ENCODE data around the gene KCNK18. TPM values are rescaled to one million over a fixed set of nuclear protein-coding genes. Genes with fewer than 3 reads are reported as not detected.

Gene KCNK18
- polyA plus RNA-seq, 5 donors: not detected

DNA sequence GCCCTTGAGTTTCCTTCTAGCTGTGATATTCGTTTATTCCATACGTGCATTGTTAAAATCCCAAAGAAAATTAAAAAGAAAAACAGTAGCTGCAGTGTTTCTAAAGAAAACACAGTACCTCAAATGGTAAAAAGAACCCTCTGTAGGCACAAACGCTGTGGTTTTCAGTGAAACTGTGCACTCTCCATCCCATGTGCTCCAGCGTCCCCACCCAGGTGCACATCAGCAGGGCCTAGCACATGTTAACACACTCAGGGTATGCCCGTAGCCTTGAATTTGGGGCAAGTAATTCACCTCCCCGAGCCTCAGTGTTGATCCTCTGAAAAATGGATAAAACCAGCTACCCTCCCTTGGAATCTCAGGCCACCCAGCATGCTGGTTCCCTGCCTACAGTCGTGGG, 53.1 kb downstream of the KCNK18 start:
- DNase-seq: no peak

GRCh38 chr10:117253908-117254307, 56.6 kb downstream of the KCNK18 start:
- DNase-seq: no peak

GRCh38 chr10:117254338-117254737, 57.0 kb downstream of the KCNK18 start:
- no peak for DNase-seq

DNA sequence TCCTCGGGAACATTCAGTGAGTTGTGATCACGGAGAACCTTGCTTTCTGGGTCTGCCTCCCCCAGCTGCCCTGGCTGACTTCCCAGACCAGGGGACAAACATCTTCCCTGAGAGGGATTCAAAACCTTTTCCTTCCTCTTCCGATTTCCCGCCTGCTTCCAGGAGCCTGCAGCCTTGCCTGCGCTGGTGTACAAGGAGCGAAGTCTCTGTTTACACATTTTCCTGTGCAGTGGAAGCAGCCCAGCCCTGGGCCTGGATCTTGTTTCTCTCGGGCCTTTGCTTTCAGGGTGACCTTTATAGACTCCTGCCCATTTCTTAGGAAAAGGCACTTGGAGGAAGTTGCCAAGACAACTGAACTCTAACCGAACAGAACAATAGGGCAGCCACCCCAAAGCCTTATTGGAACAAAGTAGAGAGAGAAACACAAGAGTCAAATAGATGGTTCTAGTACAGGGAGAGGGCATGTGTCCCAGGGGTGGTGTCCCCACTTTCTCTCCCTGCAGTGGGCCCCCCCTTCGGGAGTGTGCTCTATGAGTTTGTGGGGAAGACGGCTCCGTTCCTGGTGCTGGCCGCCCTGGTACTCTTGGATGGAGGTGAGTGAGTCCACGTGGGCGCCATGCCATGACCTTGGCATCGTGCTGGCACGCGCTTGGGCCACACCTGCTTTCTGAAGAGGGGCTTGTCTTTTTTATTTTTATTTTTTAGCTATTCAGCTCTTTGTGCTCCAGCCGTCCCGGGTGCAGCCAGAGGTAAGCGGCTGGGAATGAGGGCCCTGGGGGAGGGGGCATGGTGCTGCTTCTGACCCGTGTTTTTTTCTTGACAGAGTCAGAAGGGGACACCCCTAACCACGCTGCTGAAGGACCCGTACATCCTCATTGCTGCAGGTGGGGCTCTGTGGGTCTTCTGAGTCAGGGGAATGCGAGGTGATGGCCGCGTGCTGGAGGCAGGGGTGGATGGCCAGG, 57.8 kb downstream of the KCNK18 start:
- no peak for DNase-seq

- DNase-seq: no peak
Observed at GRCh38 chr10:117255835-117256460, 58.7 kb downstream of the KCNK18 start.

DNA sequence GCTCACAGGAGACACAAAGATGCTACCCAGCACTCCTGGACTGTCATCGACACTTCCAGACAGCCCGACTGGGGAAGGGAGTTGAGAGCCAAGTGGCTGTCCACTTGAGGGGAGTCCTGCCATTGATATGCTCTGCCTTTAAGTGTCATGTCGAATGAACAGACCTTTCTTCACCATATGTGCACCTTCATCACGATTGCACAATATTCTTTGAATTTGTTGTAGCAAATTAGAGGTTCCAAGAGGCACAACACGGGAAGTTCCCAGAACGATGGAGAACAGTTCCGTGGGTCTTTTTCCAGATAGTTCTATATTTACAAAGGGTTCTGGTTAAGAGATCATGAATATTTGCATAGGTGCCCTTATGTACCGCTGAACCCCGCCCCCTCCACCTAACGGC, 59.6 kb downstream of the KCNK18 start:
- DNase-seq: no peak

DNA sequence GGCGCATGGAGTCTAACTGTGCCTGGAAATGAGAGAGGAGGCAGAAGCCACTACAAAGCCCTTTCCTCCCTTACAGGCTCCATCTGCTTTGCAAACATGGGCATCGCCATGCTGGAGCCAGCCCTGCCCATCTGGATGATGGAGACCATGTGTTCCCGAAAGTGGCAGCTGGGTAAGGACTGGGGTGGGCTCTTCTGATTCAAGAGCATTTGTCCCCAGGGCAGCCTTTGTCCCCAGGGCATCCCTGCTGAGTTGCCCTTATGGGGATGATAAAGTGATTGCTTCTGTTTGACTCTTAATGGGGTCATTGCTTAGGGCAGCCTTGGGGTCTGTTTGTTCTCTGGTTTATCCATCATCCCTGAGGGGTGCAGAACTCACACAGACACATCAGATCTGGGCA, 60.4 kb downstream of the KCNK18 start:
- DNase-seq: no peak

DNA sequence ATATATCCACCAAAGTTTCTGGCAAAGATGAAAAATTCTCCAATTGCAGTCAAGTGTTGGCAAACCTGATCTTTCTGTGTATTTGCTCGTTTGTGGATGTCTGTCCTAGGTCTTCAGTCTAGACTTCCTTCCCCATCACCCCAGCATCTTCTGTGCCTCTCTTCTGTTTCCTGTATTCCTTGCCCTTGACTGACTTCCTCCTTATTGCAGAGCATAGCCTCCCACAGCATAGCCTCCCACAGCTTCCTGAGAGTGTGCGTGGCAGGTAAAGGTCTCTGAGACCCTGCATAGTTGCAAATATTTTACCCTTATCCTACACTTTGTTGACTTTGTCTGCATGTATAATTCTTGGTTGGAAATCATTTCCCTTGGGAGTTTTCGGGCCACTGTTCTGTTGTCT, 62.0 kb downstream of the KCNK18 start:
- no peak for DNase-seq

Other genes starting within 250 kb of the KCNK18 start
- gene SHTN1, start 192.3 kb upstream of the KCNK18 start, polyA plus RNA-seq (ENCODE audit: insufficient read depth in 1 of 5, insufficient read length in 5 of 5, low replicate concordance in 1 of 5): 10 to 100 TPM; 21.4 to 34.0 (median 28.5) TPM
- not detected for gene VAX1, start 59.2 kb upstream of the KCNK18 start, polyA plus RNA-seq (ENCODE audit: insufficient read depth in 1 of 5, insufficient read length in 5 of 5, low replicate concordance in 1 of 5)
- under 1 TPM; 0.13 to 0.25 (median 0.18) TPM for gene SLC18A2, start 43.6 kb downstream of the KCNK18 start, polyA plus RNA-seq (ENCODE audit: insufficient read depth in 1 of 5, insufficient read length in 5 of 5, low replicate concordance in 1 of 5)
- 10 to 100 TPM; 17.2 to 29.1 (median 27.5) TPM for gene PDZD8, start 178.0 kb downstream of the KCNK18 start, polyA plus RNA-seq (ENCODE audit: insufficient read depth in 1 of 5, insufficient read length in 5 of 5, low replicate concordance in 1 of 5)

All from right lung (tissue), 5 donors.